ENCODE results near the gene CXCL6. TPM values are rescaled to one million over a fixed set of nuclear protein-coding genes. Genes with fewer than 3 reads are reported as not detected.

CXCL6 gene
- total RNA-seq, 4 donors from 2014 or later: 1.8 to 15.8 (median 3.1) TPM; not detected in 1

GRCh38 chr4:73855406-73855805, 18.9 kb downstream of the CXCL6 start:
- TF ChIP-seq CTCF (IDR thresholded peaks at IDR 0.05): no peak
- no peak for DNase-seq (ENCODE audit: low spot score)
- no peak for ATAC-seq (ENCODE audit: low FRiP score)

- no peak for ATAC-seq (ENCODE audit: low FRiP score)
- TF ChIP-seq CTCF (IDR thresholded peaks at IDR 0.05): no peak
- DNase-seq (ENCODE audit: low spot score): no peak
Measured at GRCh38 chr4:73856518-73856917, 20.0 kb downstream of the CXCL6 start.

GRCh38 chr4:73859614-73860088, 23.2 kb downstream of the CXCL6 start:
- no peak for TF ChIP-seq CTCF (IDR thresholded peaks at IDR 0.05)
- no peak for DNase-seq (ENCODE audit: low spot score)
- ATAC-seq (ENCODE audit: low FRiP score): no peak

GRCh38 chr4:73860181-73860580, 23.7 kb downstream of the CXCL6 start:
- ATAC-seq (ENCODE audit: low FRiP score) (no peak), DNase-seq (ENCODE audit: low spot score) (no peak)
- no peak for TF ChIP-seq CTCF (IDR thresholded peaks at IDR 0.05)

- DNase-seq (ENCODE audit: low spot score) (no peak), ATAC-seq (ENCODE audit: low FRiP score) (no peak)
- TF ChIP-seq CTCF (IDR thresholded peaks at IDR 0.05): no peak
Measured at GRCh38 chr4:73860917-73861316, 24.4 kb downstream of the CXCL6 start.

GRCh38 chr4:73862322-73862721, 25.8 kb downstream of the CXCL6 start:
- TF ChIP-seq CTCF (IDR thresholded peaks at IDR 0.05): no peak
- DNase-seq (ENCODE audit: low spot score): no peak
- no peak for ATAC-seq (ENCODE audit: low FRiP score)

- TF ChIP-seq CTCF (IDR thresholded peaks at IDR 0.05): no peak
- ATAC-seq (ENCODE audit: low FRiP score): no peak
- DNase-seq (ENCODE audit: low spot score): no peak
Measured at GRCh38 chr4:73864365-73864764, 27.9 kb downstream of the CXCL6 start.
